ENCODE results near the gene UPP1. TPM values are rescaled to one million over a fixed set of nuclear protein-coding genes. Genes with fewer than 3 reads are reported as not detected.

The UPP1 gene
- total and polyA plus RNA-seq, 8 donors, result 0.87 to 45.7 (median 14.3) TPM

DNA sequence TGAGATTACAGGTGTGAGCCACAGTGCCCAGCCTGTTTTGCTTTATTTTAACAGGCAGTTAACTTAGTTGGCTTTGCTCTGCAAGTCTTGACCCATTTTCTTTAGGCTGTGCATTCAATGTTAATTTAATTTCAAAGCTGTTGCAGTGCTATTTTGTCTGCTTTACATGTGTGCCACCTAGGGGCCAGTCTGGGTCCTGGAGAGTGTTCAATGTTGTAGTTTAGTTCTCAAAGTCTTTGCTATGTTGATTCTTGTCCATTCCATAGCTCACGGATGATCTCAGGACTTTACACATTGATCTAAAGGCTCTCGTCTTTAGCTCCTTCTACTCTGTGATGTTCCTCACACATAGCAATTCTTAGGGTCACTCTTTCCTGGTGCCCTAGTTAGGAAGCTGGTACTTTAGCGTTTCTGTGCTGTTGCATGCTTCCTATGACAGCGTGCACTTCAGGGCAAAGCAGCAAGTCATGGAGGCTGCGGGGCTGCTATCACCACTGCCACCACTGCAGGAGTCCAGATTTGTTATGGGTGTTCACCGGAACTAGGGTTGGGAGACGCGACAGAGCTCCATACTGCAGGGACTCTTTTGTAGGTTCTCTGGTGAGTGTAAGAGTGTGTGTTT is 65.8 kb downstream of the UPP1 start:
- Histone ChIP-seq H3K27me3 (no peaks in the 10 kb centered on the region), H3K4me1 (no peaks in the 10 kb centered on the region), H3K27ac (no peak overlapping the region), H3K36me3 (no peaks in the 10 kb centered on the region), H3K4me3 (no peak overlapping the region), H3K9me3 (peaks cover 0 to 3% (median 0%) of the 10 kb centered on the region in 4 donors)
- DNase-seq, result peak in 1 of 2 donors; percentile 57
- 75 to 84% (median 78%) methylated on average over 8 of the region's 8 CpGs for WGBS, 5 donors
- TF ChIP-seq, protein P1, sequence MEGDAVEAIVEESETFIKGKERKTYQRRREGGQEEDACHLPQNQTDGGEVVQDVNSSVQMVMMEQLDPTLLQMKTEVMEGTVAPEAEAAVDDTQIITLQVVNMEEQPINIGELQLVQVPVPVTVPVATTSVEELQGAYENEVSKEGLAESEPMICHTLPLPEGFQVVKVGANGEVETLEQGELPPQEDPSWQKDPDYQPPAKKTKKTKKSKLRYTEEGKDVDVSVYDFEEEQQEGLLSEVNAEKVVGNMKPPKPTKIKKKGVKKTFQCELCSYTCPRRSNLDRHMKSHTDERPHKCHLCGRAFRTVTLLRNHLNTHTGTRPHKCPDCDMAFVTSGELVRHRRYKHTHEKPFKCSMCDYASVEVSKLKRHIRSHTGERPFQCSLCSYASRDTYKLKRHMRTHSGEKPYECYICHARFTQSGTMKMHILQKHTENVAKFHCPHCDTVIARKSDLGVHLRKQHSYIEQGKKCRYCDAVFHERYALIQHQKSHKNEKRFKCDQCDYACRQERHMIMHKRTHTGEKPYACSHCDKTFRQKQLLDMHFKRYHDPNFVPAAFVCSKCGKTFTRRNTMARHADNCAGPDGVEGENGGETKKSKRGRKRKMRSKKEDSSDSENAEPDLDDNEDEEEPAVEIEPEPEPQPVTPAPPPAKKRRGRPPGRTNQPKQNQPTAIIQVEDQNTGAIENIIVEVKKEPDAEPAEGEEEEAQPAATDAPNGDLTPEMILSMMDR (IDR thresholded peaks at IDR 0.05), result peak in 1 of 7 experiments; percentile 22
- no peak for TF ChIP-seq POLR2AphosphoS5 (IDR thresholded peaks at IDR 0.05)
- TF ChIP-seq POLR2A (IDR thresholded peaks at IDR 0.05), result no peak
- intact Hi-C loops (cut with DNase I; ENCODE audit: low total_unique reads), result no loop called here

Other genes with a start within 250 kb of the UPP1 start
- gene PKD1L1, start 140.8 kb upstream of the UPP1 start, total RNA-seq, result 1 to 10 TPM in 2 of 5 donors, under 1 TPM in 2, not detected in 1; under 0.01 to 1.2 (median 0.62) TPM
- under 1 TPM in 2 of 3 donors, not detected in 1; 0.03 to 0.06 TPM for gene PKD1L1, start 140.8 kb upstream of the UPP1 start, polyA plus RNA-seq
- gene HUS1, start 109.7 kb upstream of the UPP1 start, total RNA-seq, result 10 to 100 TPM in 4 of 5 donors, 1 to 10 TPM in 1; 9.9 to 69.2 (median 21.1) TPM
- 1 to 10 TPM; 5.9 to 8.2 (median 7.9) TPM for gene HUS1, start 109.7 kb upstream of the UPP1 start, polyA plus RNA-seq
- not detected for gene SUN3, start 60.2 kb upstream of the UPP1 start, total RNA-seq
- gene SUN3, start 60.2 kb upstream of the UPP1 start, polyA plus RNA-seq, result not detected
- not detected for gene C7orf57, start 53.7 kb upstream of the UPP1 start, total RNA-seq
- under 1 TPM in 1 of 3 donors, not detected in 2; 0.08 TPM for gene C7orf57, start 53.7 kb upstream of the UPP1 start, polyA plus RNA-seq
- gene ABCA13, start 82.2 kb downstream of the UPP1 start, total RNA-seq, result under 1 TPM in 2 of 5 donors, not detected in 3; under 0.01 to 0.92 TPM
- gene ABCA13, start 82.2 kb downstream of the UPP1 start, polyA plus RNA-seq, result under 1 TPM in 1 of 3 donors, not detected in 2; 0.50 TPM